Body of pancreas (tissue), 4 donors: ENCODE results near the gene EVA1B. TPM values are rescaled to one million over a fixed set of nuclear protein-coding genes. Genes with fewer than 3 reads are reported as not detected.

Source experiments
- ATAC-seq: fragments of 150-250 bp; one replicate; pipeline ENCODE4 v1.9.1; 2016
- DNase-seq, 4 donors: peaks; one replicate each; pipeline ENCODE4 v3.0.0-alpha.2; 2019
- H3K27ac ChIP-seq, 4 donors: fragments of 200-600 bp; sonication (generic); 1 replicate in 3 of 4; 2 replicates in 1 of 4; pipeline versions ENCODE4 v1.5.1 to v1.6.1; 2016 to 2019; ENCODE audit warnings: mild to moderate bottlenecking in 1 of 4, mixed read lengths in 1 of 4, moderate library complexity in 1 of 4
- H3K27me3 ChIP-seq, 2 donors: fragments of 200-600 bp; sonication (generic); one replicate each; pipeline ENCODE4 v1.6.0; 2016; ENCODE audit warnings: mild to moderate bottlenecking in 1 of 2
- H3K36me3 ChIP-seq, 2 donors: fragments of 200-600 bp; sonication (generic); replicated peaks in 1 of 2; 2 replicates each; pipeline ENCODE4 v1.5.1; 2016; ENCODE audit warnings: low read depth in 2 of 2; ENCODE audit not compliant: insufficient read depth in 1 of 2
- H3K4me1 ChIP-seq: fragments of 200-600 bp; sonication (generic); one replicate; pipeline ENCODE4 v1.6.0; 2016
- H3K4me3 ChIP-seq, 2 donors: fragments of 200-600 bp; sonication (generic); 1 replicate in 1 of 2; 2 replicates in 1 of 2; pipeline ENCODE4 v1.5.1; 2016 to 2019
- H3K9me3 ChIP-seq, 3 donors: fragments of 200-600 bp; sonication (generic); 1 replicate in 2 of 3; 2 replicates in 1 of 3; pipeline ENCODE4 v1.5.1; 2016
- POLR2A ChIP-seq, 3 donors: fragments of 450-650 bp; IDR thresholded peaks; one replicate each; pipeline ENCODE4 v1.6.1; 2016; ENCODE audit warnings: antibody characterized with exemption in 3 of 3, mild to moderate bottlenecking in 2 of 3
- WGBS, 2 donors: methylation state at CpG; one replicate each; pipeline ENCODE4 v1.1.5; 2017; 5-methylcytosine and 5-hydroxymethylcytosine counted together
- intact Hi-C: fragments of 100-400 bp; cut with DNase I; formaldehyde crosslinking; loops from one replicate; pipeline ENCODE4 v1.15.1; 2023
- total RNA-seq, 2 donors: library from RNA; depleted of rRNA; stranded (reverse); fragments of >200 nt; gene quantifications; one replicate each; pipeline ENCODE4 v1.1.0, GENCODE V29; 2016
- TF ChIP-seq, protein P1 (sequence below), 7 experiments: fragments of 450-650 bp in 4 of 7; fragments of 200-600 bp in 3 of 7; sonication (generic) in 3 of 7; IDR thresholded peaks; one replicate each; pipeline ENCODE4 v1.5.1; 2016 to 2019; ENCODE audit warnings: antibody characterized with exemption in 7 of 7

EVA1B gene
- total RNA-seq, 2 donors from 2014 or later: 32.2 to 32.3 TPM

DNA sequence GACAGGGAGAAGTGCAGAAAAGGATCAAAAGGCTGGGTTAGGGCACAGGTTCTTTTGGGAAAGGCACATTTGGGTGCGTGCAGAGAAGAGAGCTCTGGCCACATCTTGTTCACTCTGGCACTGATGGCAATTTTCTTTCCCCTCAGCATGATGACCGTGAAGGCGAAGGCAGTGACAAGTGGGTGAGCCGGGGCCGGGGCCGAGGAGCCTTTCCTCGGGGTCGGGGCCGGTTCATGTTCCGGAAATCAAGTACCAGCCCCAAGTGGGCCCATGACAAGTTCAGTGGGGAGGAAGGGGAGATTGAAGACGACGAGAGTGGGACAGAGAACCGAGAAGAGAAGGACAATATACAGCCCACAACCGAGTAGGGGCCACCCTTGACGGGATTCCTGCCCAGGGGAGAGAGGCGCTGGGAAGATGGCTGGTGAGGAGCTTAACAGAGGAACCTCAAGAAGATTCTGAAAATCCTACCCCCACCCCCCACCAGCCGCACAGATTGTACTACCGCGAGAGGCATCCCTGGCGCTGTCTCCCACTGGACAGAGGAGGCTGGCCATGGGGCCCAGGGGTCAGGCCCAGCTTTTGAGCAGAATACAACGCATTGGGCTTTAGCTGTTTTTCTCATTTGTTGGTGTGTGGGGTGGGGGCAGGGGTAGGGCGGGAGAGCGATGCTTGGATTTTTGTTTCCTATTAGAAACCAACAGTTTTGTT lies 19.6 kb downstream of the EVA1B start:
- Histone ChIP-seq H3K9me3 (no peaks in the 10 kb centered on the region), H3K36me3 (peaks cover 0 to 7% of the 10 kb centered on the region in 2 donors), H3K4me1 (peaks cover 38% of the 10 kb centered on the region), H3K27me3 (no peaks in the 10 kb centered on the region), H3K27ac (no peak overlapping the region), H3K4me3 (no peak overlapping the region)
- 90 to 93% methylated on average over 23 of the region's 23 CpGs for WGBS, 2 donors
- DNase-seq: no peak
- intact Hi-C loops: no loop called here
- no peak for TF ChIP-seq POLR2A (IDR thresholded peaks at IDR 0.05)
- TF ChIP-seq, protein P1, sequence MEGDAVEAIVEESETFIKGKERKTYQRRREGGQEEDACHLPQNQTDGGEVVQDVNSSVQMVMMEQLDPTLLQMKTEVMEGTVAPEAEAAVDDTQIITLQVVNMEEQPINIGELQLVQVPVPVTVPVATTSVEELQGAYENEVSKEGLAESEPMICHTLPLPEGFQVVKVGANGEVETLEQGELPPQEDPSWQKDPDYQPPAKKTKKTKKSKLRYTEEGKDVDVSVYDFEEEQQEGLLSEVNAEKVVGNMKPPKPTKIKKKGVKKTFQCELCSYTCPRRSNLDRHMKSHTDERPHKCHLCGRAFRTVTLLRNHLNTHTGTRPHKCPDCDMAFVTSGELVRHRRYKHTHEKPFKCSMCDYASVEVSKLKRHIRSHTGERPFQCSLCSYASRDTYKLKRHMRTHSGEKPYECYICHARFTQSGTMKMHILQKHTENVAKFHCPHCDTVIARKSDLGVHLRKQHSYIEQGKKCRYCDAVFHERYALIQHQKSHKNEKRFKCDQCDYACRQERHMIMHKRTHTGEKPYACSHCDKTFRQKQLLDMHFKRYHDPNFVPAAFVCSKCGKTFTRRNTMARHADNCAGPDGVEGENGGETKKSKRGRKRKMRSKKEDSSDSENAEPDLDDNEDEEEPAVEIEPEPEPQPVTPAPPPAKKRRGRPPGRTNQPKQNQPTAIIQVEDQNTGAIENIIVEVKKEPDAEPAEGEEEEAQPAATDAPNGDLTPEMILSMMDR (IDR thresholded peaks at IDR 0.05): no peak
- no peak for ATAC-seq

DNA sequence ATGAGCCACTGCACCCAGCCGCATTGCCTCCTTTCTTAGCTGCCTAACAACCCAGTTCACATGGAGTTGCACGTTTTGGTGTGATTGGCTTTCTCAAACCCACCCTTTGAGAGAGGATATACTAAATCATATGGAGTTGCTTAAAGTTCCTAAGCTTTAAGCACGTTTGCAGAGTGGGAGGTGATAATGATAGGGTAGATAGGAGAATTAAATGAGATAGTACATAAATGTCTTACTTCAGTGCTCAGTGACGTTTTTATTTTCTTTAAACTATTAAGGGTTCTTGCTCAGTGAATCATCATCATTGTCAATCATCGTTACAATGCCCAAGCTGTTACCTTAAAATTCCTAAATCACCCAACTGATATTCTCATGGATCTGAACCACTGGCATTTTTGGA lies 20.2 kb downstream of the EVA1B start:
- WGBS, 2 donors: 71 to 81% methylated on average over 5 of the region's 5 CpGs
- intact Hi-C loops: no loop called here
- peaks cover 0 to 9% of the 10 kb centered on the region in 2 donors for H3K36me3 ChIP-seq
- DNase-seq (no peak), ATAC-seq (no peak)
- no peak overlapping the region for H3K27ac ChIP-seq
- peaks cover 38% of the 10 kb centered on the region for H3K4me1 ChIP-seq
- H3K27me3 ChIP-seq: no peaks in the 10 kb centered on the region
- no peaks in the 10 kb centered on the region for H3K9me3 ChIP-seq
- H3K4me3 ChIP-seq: no peak overlapping the region
- TF ChIP-seq, protein P1 (IDR thresholded peaks at IDR 0.05): no peak
- TF ChIP-seq POLR2A (IDR thresholded peaks at IDR 0.05): no peak

DNA sequence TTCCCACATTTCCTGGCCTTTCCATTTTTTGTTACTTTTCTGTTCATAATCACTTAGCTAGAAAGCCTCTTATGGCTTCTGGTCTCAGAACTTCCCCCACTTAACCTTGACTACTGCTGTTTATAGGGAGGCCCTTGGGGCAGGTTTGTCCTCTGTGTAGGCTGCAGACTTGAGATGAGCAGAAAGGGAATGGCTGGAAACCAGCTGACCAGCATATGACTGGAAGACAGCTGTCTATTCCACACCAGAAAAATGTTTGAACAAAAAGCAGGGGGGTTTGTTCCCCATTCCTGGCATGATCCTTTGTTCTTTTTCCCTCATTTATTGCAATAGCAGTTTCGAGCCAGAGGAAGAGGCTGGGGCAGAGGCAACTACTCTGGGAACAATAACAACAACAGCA lies 22.2 kb downstream of the EVA1B start:
- TF ChIP-seq, protein P1 (IDR thresholded peaks at IDR 0.05): no peak
- no peak for TF ChIP-seq POLR2A (IDR thresholded peaks at IDR 0.05)
- H3K36me3 ChIP-seq: peaks cover 0 to 14% of the 10 kb centered on the region in 2 donors
- ATAC-seq: no peak
- H3K9me3 ChIP-seq: no peaks in the 10 kb centered on the region
- DNase-seq: no peak
- H3K4me3 ChIP-seq: no peak overlapping the region
- intact Hi-C loops: no loop called here
- H3K4me1 ChIP-seq: peaks cover 24% of the 10 kb centered on the region
- WGBS, 2 donors: 59 to 85% methylated on average over 1 of the region's 1 CpG
- no peaks in the 10 kb centered on the region for H3K27me3 ChIP-seq
- peak overlapping the region in 3 of 4 donors; percentile 51 to 76 (median 65) for H3K27ac ChIP-seq

DNA sequence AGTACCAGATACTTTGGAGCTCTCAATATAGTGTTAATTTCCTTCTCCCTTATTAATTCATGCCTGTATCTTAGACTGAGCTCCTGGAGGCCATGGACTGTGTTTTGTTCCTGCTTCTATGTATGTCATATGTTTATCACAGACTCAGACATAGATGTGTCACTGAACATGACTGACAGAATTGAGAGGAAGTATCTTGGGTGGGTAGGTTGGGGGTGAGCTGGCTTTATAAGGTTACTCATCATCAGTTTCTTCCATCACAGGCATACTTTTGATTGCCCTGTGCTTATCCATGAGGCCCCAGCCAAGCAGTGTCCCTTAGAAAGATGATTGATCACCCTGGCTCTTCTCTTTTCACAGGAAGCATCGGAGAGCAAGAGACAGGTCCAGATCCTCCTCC lies 22.9 kb downstream of the EVA1B start:
- 93 to 100% methylated on average over 1 of the region's 1 CpG for WGBS, 2 donors
- Histone ChIP-seq H3K4me1 (peaks cover 19% of the 10 kb centered on the region), H3K27ac (peak overlapping the region; percentile 51 to 76 (median 65)), H3K36me3 (peaks cover 0 to 16% of the 10 kb centered on the region in 2 donors), H3K27me3 (no peaks in the 10 kb centered on the region), H3K9me3 (no peaks in the 10 kb centered on the region), H3K4me3 (no peak overlapping the region)
- intact Hi-C loops: no loop called here
- peak in 1 of 3 donors; percentile 2 for TF ChIP-seq POLR2A (IDR thresholded peaks at IDR 0.05)
- TF ChIP-seq, protein P1 (IDR thresholded peaks at IDR 0.05): no peak
- DNase-seq: no peak
- ATAC-seq: no peak

DNA sequence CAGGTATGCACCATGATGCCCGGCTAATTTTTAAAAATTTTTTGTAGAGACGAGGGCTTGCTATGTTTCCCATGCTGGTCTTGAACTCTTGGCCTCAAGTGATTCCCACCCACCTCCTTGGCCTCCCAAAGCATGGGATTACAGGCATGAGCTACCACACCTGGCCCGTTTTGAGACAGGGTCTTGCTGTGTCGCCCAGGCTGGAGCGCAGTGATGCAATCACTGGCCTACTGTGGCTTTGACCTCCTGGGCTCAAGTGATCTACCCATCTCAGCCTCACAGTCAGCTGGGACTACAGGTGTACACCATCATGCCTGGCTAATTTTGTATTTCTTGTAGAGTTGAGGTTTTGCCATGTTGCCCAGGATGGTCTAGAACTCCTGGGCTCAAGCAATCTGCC lies 24.8 kb downstream of the EVA1B start:
- Histone ChIP-seq H3K27me3 (no peaks in the 10 kb centered on the region), H3K4me3 (no peak overlapping the region), H3K9me3 (no peaks in the 10 kb centered on the region), H3K36me3 (peaks cover 0 to 21% of the 10 kb centered on the region in 2 donors), H3K27ac (peak overlapping the region in 3 of 4 donors; percentile 65 to 76 (median 70)), H3K4me1 (peaks cover 19% of the 10 kb centered on the region)
- ATAC-seq: no peak
- intact Hi-C loops: no loop called here
- DNase-seq: no peak
- 79 to 90% methylated on average over 5 of the region's 5 CpGs for WGBS, 2 donors
- TF ChIP-seq, protein P1 (IDR thresholded peaks at IDR 0.05): no peak
- no peak for TF ChIP-seq POLR2A (IDR thresholded peaks at IDR 0.05)
